Sciatic nerve (tissue), 2 donors: ENCODE measurements around the gene NMT2. TPM values are rescaled to one million over a fixed set of nuclear protein-coding genes. Genes with fewer than 3 reads are reported as not detected.

Experiments used
- ATAC-seq: fragments of 200-7000 bp; cut with Tn5 transposase; one replicate; pipeline ENCODE4 v1.9.1; 2020; ENCODE audit warnings: mild to moderate bottlenecking, moderate library complexity
- DNase-seq: peaks from one replicate; pipeline ENCODE4 v3.0.0-alpha.2; 2020; ENCODE audit warnings: low spot score
- intact Hi-C: fragments of 100-400 bp; cut with DNase I; formaldehyde crosslinking; loops from one replicate; pipeline ENCODE4 v1.14.2; 2022
- total RNA-seq: library from RNA; stranded (reverse); fragmentation: NEBNext Ultra II Directional; extraction: Animal tissue kit (Norgen Biotek cat#: 25700); gene quantifications from one replicate; pipeline ENCODE4 v1.2.1, GENCODE V29; 2021
- donor health status: DM: no; HTN: no; CAD: no.
- donor health status: DM: no; HTN: no; CAD: no.

The NMT2 gene
- total RNA-seq, 1 donor from 2014 or later, result 29.9 TPM

DNA sequence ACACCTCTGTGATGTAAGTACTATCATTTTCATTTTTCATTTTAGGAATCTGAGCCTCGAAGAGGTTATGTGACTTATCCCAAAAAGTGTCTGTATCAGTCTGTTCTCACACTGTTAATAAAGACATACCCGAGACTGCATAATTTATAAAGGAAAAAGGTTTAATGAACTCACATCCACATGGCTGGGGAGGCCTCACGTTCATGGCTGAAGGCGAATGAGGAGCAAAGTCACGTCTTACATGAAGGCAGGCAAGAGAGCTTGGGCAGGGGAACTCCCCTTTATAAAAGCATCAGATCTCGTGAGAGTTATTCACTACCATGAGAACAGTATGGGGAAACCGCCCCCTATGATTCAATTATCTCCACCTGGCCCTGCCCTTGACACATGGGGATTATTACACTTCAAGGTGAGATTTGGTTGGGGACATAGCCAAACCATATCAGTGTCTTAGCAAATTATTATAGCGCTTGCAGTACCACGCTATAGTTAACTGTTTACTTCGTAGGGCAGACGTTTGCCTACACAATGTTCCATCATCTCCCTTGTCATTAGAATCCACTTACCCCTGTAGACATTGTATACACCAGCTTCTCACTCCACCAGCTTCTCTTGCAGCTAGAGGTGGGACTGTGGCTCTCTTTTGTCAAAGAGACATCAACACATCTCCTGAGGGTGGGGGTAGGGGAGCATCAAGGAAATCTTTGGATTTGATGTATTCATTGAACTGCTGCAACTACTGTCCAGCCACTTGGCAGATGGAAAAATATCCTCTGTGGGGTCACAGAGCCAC lies 15.4 kb upstream of the NMT2 start:
- ATAC-seq, result no peak
- DNase-seq, result no peak
- intact Hi-C loops, result no loop called here

- ATAC-seq (no peak), DNase-seq (no peak)
- intact Hi-C loops, result no loop called here
Observed at GRCh38 chr10:15182540-15183207, 14.2 kb upstream of the NMT2 start.

DNA sequence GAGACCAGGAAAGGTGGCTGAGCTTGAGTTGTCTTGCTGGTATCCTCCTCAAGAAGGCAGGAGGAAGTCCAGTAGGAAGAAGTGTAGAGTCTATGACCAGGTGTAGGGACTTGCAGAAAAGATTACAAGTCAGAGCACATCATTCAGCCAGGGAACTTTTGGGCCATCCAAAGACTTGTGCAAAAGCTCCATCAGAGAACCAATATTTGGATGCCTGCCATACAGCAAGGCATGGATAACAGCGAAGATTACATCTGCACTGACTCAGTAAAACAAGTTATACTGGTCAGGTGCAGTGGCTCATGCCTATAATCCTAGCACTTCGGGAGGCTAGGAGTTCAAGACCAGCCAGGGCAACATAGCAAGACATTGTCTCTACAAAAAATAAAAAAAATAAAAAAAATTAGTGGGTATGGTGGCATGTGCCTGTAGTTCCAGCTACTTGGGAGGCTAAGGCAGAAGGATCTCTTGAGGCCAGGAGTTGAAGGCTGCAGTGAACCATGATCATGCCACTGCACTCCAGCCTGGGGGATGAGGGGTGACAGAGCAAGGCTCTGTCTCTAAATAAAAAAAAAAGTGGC lies 13.2 kb upstream of the NMT2 start:
- intact Hi-C loops, result no loop called here
- no peak for DNase-seq
- ATAC-seq, result no peak

DNA sequence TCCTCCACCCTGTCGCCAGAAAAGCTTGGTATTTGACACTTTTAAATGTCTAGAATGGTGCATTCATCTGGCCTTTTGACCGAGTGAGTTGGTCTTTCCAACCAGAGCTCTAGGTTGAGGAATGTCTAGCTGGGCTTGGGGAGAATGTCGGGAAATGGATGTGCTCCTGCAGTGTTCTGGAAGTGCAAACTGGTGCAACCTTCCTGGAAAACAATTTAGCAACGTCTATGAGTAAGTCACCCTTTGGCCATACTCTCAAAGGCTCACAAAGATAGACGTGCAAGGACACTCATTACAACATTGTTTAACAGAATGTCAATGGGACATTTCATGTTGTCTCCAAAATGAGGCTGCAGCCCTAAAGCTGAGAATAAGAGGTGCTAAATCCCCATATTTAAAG lies 12.2 kb upstream of the NMT2 start:
- intact Hi-C loops, result no loop called here
- DNase-seq (no peak), ATAC-seq (no peak)

DNA sequence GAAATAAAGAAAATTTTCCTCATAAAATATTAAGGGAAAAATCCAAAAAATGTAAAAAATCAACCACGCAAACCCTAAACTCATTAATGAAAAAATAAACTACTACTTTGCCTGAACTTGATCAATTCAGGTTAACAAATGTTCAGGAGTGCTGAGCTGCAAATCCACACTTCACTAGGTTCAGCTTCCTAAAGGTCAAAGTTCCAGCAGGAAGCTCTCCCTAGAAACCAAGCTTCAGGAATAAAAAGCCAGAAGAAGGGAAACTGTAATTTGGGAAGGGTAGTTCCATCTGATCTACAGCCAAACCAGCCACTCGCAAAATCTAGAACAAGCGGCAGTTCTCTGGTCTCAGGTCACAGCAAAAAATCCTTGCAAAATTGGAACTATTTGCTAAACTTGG lies 7.8 kb upstream of the NMT2 start:
- DNase-seq (no peak), ATAC-seq (no peak)
- intact Hi-C loops, result no loop called here

- no peak for ATAC-seq
- intact Hi-C loops, result no loop called here
Observed at GRCh38 chr10:15175587-15175986, 7.1 kb upstream of the NMT2 start.

DNA sequence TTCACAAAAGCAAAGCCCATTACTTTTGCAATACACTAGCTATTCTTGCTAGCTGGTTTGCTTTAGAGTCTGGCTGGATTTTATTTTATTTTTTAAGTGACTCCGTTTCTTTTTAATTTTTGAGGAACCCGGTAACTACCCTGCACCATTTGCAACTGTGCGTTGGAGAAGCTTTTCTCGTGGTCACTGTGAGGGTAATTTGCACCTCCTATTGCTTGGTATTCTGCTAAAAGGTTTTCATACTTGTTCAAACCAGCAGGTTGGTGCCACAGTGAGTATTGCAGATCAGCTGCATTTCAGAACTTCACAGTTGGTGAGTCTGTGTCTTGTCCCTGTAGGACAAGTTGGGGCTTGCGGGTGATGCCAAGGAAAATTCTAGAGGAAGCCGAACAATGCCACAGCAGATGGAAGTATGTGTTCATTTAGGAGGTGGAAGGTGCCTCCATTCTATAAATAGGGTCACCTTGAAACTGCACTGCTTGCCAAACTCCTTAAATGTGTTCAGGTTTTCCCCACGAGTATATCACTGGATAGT lies 3.9 kb upstream of the NMT2 start:
- no peak for ATAC-seq
- intact Hi-C loops, result no loop called here
- DNase-seq, result no peak

More at GRCh38 chr10:15175587-15175986, 7.1 kb upstream of the NMT2 start:
- DNase-seq, result no peak

DNA sequence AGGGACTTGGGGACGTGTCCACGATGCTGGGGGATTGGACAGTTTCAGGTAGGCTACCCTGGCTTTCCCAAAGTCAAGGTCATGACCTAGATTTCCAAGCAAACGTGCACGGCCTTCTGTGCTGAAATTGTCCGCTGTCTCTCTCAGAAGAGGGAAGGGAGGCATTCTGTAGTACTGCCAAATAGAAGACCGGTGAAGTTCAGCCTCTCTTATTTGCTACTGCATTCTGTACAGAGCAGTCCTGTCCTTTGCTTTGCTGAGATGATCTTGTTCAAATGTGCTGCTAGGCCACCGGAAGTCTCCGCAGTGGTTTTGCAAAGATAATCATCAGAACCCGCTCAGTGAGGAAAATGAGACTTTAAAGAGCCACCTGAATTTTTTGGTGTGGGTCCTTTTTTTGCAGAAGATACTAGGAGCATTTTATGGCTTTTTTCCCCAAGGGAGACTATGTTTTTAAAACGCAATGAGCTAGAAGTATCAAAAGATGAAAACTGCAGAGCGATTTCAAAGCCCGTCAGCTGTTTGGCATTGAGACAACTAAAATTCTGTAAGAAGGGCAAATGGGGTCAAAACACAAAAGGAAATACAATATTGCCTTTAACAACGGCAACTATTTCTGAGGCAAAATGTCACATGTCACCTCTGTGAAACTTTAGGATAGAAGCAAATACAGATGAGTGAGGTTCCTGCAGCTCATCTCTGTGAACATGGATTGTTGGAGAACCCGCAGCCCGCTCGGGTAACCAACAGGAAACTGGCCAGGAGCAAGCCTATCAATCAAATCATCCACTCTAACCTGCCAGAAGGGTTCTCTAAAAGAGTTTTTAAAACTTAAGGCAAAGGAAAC lies 1.3 kb upstream of the NMT2 start:
- ATAC-seq, result peak; percentile 9
- intact Hi-C loops, result no loop called here
- DNase-seq, result peak; percentile 60

GRCh38 chr10:15168786-15169554 lies 477 bp upstream of the NMT2 start:
- DNase-seq (peak; percentile 99), ATAC-seq (peak; percentile 97)
- intact Hi-C loops, result no loop called here

GRCh38 chr10:15167411-15168290 lies 842 bp downstream of the NMT2 start:
- DNase-seq (peak; percentile 72), ATAC-seq (peak; percentile 30)
- intact Hi-C loops, result no loop called here

DNA sequence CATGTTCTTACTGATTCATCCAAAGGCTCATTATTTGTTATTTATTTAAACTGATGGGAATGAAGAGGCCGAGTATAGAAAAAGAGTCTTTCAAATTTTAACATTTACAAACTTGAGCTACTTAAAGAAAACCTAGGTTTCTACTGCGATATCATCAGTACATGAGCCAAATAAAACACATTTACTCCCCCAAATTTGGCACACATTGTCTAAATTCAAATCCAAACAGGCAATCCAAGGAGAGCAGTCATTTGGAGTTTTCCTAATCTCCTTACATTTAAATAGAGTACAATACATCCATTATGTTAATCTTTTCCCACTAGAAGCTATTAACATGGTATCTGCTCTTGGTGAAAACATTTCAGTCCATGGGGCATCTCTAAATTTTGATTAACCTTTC lies 2.2 kb downstream of the NMT2 start:
- DNase-seq (no peak), ATAC-seq (no peak)
- intact Hi-C loops, result no loop called here

- ATAC-seq, result no peak
- intact Hi-C loops, result no loop called here
- no peak for DNase-seq
Observed at GRCh38 chr10:15163253-15163828, 5.2 kb downstream of the NMT2 start.

DNA sequence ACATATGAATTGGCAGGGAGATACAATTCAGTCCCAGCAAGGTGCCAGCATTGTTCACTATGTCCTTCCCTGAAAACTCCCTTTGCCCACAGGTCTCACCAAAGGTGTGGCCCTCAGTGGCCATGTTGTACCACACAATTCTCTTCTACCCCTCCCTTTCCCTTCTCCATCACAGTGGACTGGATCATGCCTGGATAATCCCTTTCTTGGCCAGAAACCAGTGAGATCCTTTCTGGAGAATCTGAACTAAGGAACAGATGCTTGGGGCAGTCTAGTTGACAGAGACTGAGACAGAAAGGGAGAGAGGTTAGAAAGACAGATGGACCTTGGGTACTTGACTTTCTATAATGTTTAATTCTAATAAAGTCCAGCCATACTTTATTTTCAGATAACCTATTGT lies 9.5 kb downstream of the NMT2 start:
- ATAC-seq, result no peak

DNA sequence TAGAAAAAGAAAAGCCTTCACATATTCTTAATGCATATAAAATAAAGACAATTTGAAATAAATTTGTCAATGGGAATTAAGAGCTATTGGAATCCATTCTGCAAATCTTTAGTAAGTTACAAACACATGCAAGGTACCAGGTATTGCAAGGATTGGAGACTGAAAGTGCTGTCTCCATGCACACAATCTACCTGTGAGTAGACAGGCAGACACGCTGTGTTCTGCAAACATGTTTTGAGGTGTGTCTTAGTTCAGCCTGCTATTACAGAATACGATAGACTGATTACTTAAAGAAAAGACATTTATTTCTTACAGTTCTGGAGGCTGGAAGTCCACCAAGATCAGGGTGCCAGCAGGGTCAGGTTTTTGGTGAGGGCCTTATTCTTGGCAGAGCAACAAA lies 10.0 kb downstream of the NMT2 start:
- no peak for DNase-seq
- no peak for ATAC-seq
- intact Hi-C loops, result no loop called here

More for the DNA sequence above, 9.5 kb downstream of the NMT2 start:
- intact Hi-C loops, result no loop called here
- no peak for DNase-seq

DNA sequence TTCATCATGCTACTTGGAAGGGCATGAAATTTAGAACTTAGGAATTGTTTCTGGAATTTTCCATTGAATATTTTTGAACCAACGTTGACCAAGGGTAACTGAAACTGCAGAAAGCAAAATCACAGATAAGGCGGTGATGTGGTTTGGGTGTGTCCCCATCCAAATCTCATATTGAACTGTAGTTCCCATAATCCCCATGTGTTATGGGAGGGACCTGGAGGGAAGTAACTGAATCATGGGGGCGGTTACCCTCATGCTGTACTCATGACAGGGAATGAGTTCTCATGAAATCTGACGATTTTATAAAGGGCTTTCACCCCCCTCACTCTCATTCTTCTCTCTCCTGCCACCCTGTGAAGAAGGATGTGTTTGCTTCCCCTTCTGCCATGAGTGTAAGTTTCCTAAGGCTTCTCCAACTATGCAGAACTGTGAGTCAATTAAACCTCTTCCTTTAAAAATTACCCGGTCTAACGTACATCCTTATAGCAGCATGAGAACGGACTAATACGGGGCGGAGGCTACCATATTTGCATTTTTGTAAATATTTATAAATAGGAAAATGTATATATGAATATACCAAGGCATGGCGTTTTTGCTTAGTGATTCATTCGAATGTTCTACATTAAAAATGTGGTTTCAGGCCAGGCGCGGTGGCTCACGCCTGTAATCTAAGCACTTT lies 12.4 kb downstream of the NMT2 start:
- DNase-seq (no peak), ATAC-seq (no peak)
- intact Hi-C loops, result no loop called here

DNA sequence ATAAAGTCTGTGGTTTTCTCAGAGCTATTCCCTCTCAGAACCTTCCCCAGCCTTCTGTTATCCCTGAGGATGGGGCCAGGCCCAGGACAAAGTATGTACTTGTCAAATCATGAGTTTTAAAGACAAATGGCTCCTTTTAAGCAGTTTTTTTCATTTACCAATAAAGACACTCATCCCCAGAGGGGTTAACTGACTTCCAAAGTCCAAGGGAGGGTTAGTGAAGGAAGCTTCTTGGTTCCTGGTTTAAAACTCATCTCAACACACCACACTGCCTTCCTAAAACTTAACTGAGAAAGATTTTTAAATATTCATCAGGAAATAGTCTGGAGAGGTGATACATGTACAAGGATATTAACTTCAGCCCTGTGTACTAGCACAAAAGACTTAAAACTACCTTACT lies 15.9 kb downstream of the NMT2 start:
- DNase-seq (no peak), ATAC-seq (no peak)
- intact Hi-C loops, result no loop called here

DNA sequence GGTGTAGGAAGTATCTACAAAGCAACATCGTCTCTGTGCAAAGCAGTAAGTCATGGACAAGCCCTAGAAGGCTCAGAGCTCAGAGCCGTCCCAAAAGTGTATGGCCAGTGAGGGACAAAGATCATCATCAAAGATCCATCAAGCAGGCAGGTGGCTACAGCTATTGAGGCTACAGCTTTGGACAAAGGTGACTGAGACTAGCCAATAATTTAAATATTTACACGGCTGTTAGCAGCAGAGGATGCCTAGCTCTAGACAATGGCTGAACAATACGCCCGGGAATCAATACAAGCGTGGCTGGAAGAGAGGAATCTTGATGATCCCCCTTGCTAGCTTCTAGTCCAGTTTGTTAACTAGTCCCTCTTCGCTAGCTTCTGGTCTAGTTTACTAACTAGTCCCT lies 17.9 kb downstream of the NMT2 start:
- ATAC-seq, result no peak
- intact Hi-C loops, result no loop called here
- no peak for DNase-seq
